Uterus (tissue), 4 donors: ENCODE data around the gene CARD14. TPM values are rescaled to one million over a fixed set of nuclear protein-coding genes. Genes with fewer than 3 reads are reported as not detected.

Experiments
- DNase-seq, 2 donors: peaks; one replicate each; pipeline ENCODE4 v3.0.0-alpha.2; 2019 to 2020
- H3K27ac ChIP-seq, 2 donors: fragments of 200-600 bp; sonication (generic); 1 replicate in 1 of 2; 2 replicates in 1 of 2; pipeline ENCODE4 v1.5.1; 2016 to 2018
- H3K27me3 ChIP-seq, 2 donors: fragments of 200-600 bp; sonication (generic); one replicate each; pipeline ENCODE4 v1.5.1; 2018 to 2019; ENCODE audit warnings: control low read depth in 1 of 2
- H3K36me3 ChIP-seq, 2 donors: fragments of 200-600 bp; sonication (generic); one replicate each; pipeline ENCODE4 v1.5.1; 2019; ENCODE audit warnings: control low read depth in 1 of 2
- H3K4me1 ChIP-seq, 2 donors: fragments of 200-600 bp; sonication (generic); one replicate each; pipeline ENCODE4 v1.5.1; 2018 to 2019; ENCODE audit warnings: control low read depth in 1 of 2
- H3K4me3 ChIP-seq, 2 donors: fragments of 200-600 bp; sonication (generic); 1 replicate in 1 of 2; 2 replicates in 1 of 2; pipeline ENCODE4 v1.5.1; 2018 to 2019; ENCODE audit warnings: mild to moderate bottlenecking in 1 of 2
- H3K9me3 ChIP-seq, 2 donors: fragments of 200-600 bp; sonication (generic); one replicate each; pipeline ENCODE4 v1.5.1; 2019; ENCODE audit warnings: control low read depth in 1 of 2
- POLR2A ChIP-seq, 2 donors: fragments of 450-650 bp; IDR thresholded peaks; one replicate each; pipeline ENCODE4 v1.6.1; 2016; ENCODE audit warnings: antibody characterized with exemption in 2 of 2, mild to moderate bottlenecking in 1 of 2, moderate library complexity in 1 of 2
- intact Hi-C: fragments of 100-400 bp; cut with DNase I; formaldehyde crosslinking; loops from one replicate; pipeline ENCODE4 v1.15.1; 2023; ENCODE audit warnings: low total_unique reads
- total RNA-seq, 4 donors: library from RNA; depleted of rRNA in 3 of 4; stranded (reverse); fragments of >200 nt in 3 of 4; gene quantifications; one replicate each; pipeline versions ENCODE4 v1.1.0 to v1.2.4, GENCODE V29; 2014 to 2023
- TF ChIP-seq, protein P1 (sequence below), 4 experiments: fragments of 200-600 bp in 2 of 4; fragments of 450-650 bp in 2 of 4; sonication (generic) in 2 of 4; IDR thresholded peaks; one replicate each; pipeline ENCODE4 v1.5.1; 2016 to 2019; ENCODE audit warnings: antibody characterized with exemption in 4 of 4, mild to moderate bottlenecking in 2 of 4, moderate library complexity in 1 of 4
- donor health status: DM: yes; HTN: yes; CAD: no.

CARD14 gene
- total RNA-seq, 4 donors from 2014 or later, result 0.43 to 1.4 TPM; not detected in 2

DNA sequence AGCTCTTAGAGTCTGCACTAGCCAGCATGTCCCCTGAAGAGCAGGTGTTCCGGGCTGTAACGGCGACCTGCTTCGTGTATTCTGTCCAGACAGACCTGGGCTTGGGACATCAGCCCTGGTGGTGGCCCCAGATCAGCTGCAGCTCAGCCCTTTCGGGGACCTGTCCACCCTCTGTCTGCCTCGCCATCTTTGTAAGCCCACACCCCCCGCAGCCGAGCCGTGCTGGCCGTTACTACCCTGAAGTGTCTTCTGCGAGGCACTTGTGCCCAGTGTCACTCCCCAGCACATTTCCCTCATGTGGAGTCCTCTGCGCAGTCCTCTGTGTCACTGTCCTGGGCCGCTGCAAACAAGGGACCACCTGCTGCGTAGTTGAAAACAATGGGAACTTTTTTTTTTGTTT lies 10.4 kb downstream of the CARD14 start:
- intact Hi-C loops, result no loop called here
- Histone ChIP-seq H3K9me3 (no peaks in the 10 kb centered on the region), H3K36me3 (no peaks in the 10 kb centered on the region), H3K4me1 (no peaks in the 10 kb centered on the region), H3K4me3 (no peak overlapping the region), H3K27me3 (no peaks in the 10 kb centered on the region), H3K27ac (no peak overlapping the region)
- DNase-seq, result no peak
- no peak for TF ChIP-seq POLR2A (IDR thresholded peaks at IDR 0.05)
- TF ChIP-seq, protein P1, sequence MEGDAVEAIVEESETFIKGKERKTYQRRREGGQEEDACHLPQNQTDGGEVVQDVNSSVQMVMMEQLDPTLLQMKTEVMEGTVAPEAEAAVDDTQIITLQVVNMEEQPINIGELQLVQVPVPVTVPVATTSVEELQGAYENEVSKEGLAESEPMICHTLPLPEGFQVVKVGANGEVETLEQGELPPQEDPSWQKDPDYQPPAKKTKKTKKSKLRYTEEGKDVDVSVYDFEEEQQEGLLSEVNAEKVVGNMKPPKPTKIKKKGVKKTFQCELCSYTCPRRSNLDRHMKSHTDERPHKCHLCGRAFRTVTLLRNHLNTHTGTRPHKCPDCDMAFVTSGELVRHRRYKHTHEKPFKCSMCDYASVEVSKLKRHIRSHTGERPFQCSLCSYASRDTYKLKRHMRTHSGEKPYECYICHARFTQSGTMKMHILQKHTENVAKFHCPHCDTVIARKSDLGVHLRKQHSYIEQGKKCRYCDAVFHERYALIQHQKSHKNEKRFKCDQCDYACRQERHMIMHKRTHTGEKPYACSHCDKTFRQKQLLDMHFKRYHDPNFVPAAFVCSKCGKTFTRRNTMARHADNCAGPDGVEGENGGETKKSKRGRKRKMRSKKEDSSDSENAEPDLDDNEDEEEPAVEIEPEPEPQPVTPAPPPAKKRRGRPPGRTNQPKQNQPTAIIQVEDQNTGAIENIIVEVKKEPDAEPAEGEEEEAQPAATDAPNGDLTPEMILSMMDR (IDR thresholded peaks at IDR 0.05), result no peak

DNA sequence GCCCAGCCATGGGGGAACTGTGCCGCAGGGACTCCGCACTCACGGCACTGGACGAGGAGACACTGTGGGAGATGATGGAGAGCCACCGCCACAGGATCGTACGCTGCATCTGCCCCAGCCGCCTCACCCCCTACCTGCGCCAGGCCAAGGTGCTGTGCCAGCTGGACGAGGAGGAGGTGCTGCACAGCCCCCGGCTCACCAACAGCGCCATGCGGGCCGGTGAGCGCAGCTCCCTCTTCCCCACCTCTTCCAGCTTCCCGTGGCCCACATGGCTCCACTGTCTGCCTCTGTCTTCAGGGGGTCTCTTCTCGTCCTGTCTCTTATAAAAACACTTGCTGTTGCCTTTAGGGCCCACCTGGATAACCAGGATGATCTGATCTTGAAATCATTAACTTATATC lies 11.6 kb downstream of the CARD14 start:
- Histone ChIP-seq H3K27ac (no peak overlapping the region), H3K36me3 (no peaks in the 10 kb centered on the region), H3K4me1 (no peaks in the 10 kb centered on the region), H3K27me3 (no peaks in the 10 kb centered on the region), H3K4me3 (no peak overlapping the region), H3K9me3 (no peaks in the 10 kb centered on the region)
- intact Hi-C loops, result no loop called here
- TF ChIP-seq, protein P1 (IDR thresholded peaks at IDR 0.05), result no peak
- no peak for TF ChIP-seq POLR2A (IDR thresholded peaks at IDR 0.05)
- DNase-seq, result no peak

DNA sequence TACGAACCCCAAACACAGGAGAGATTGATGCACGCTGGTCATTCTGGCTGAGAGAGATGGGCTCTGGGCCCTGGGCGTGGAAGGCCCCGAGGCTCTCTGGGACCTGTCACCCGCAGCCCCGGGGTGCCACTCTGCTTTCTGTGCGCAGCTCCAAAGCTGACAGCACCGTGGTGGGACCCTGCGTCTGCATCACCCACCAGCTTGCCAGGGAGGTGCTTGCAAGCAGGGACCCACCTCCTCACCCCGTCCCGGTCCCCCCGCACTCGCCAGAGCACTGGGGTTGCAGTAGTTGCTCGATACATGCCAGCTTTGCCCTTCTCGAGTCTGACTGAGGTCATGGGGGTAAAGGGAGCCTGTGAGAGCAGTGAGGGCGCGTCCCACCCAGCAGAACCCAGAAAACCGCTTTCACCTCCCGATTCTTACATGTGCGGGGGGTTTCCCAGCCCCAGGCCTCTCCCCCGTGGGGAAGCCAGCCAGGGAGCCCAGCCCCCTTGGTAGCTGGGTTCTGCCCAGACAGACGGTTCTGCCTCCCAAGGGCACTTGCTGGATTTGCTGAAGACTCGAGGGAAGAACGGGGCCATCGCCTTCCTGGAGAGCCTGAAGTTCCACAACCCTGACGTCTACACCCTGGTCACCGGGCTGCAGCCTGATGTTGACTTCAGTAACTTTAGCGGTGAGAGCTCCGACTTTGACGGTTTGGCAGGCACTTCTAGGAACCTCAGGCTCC lies 12.5 kb downstream of the CARD14 start:
- Histone ChIP-seq H3K4me1 (no peaks in the 10 kb centered on the region), H3K27me3 (no peaks in the 10 kb centered on the region), H3K9me3 (no peaks in the 10 kb centered on the region), H3K4me3 (no peak overlapping the region), H3K36me3 (no peaks in the 10 kb centered on the region), H3K27ac (no peak overlapping the region)
- intact Hi-C loops, result no loop called here
- TF ChIP-seq, protein P1 (IDR thresholded peaks at IDR 0.05), result no peak
- no peak for TF ChIP-seq POLR2A (IDR thresholded peaks at IDR 0.05)
- DNase-seq, result no peak

DNA sequence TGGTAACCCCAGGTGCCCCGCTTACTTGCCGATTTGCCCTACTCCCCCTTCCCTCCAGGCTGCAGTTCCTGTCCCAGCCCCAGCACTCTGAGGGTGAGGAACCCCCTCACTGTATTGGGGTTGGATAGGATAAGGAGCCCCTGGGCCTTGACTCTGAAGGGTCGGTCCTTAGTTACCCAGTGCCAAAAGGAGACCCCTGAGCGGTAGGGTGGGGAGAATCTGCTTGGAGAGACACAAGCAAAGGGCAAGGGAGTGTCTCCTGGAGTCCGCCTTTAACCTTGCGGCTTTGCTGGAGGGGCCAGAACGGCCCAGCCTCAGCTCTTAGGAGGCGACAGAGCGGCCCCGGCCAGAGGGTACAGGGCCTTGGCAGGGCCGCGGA lies 13.0 kb downstream of the CARD14 start:
- intact Hi-C loops, result no loop called here
- Histone ChIP-seq H3K9me3 (no peaks in the 10 kb centered on the region), H3K36me3 (no peaks in the 10 kb centered on the region), H3K4me1 (no peaks in the 10 kb centered on the region), H3K27ac (no peak overlapping the region), H3K4me3 (no peak overlapping the region), H3K27me3 (no peaks in the 10 kb centered on the region)
- no peak for TF ChIP-seq POLR2A (IDR thresholded peaks at IDR 0.05)
- TF ChIP-seq, protein P1 (IDR thresholded peaks at IDR 0.05), result no peak
- DNase-seq, result no peak

DNA sequence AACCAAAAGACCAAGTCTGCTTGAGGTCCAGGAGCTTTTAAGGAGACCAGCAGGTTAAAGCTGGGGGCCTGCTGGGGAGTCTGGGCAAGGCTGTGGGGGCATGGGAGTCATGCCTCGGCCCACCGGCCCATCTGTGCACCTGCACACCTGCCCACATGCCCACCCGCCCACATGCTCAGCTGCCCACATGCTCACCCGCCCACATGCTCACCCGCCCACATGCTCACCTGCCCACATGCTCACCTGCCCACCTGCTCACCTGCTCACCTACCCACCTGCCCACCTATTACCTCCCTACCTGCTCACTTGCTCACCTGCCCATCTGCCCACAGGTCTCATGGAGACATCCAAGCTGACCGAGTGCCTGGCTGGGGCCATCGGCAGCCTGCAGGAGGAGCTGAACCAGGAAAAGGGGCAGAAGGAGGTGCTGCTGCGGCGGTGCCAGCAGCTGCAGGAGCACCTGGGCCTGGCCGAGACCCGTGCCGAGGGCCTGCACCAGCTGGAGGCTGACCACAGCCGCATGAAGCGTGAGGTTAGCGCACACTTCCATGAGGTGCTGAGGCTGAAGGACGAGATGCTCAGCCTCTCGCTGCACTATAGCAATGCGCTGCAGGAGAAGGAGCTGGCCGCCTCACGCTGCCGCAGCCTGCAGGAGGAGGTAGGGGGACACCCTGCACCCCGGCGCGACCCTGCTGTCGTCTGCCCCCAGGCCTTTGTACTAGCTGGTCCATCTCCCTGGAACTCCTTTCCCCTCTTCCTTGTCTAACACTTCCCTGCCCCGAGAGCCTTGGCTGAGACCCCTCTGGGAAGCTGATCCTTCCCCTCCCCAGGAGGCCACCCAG lies 14.0 kb downstream of the CARD14 start:
- H3K9me3 ChIP-seq, result no peaks in the 10 kb centered on the region
- H3K36me3 ChIP-seq, result no peaks in the 10 kb centered on the region
- no peak overlapping the region for H3K27ac ChIP-seq
- TF ChIP-seq, protein P1 (IDR thresholded peaks at IDR 0.05), result no peak
- no peak for TF ChIP-seq POLR2A (IDR thresholded peaks at IDR 0.05)
- no peak overlapping the region for H3K4me3 ChIP-seq
- intact Hi-C loops, result no loop called here
- DNase-seq, result no peak
- no peaks in the 10 kb centered on the region for H3K27me3 ChIP-seq
- no peaks in the 10 kb centered on the region for H3K4me1 ChIP-seq
